ENCODE data around the gene ATP9B.

The ATP9B gene

DNA sequence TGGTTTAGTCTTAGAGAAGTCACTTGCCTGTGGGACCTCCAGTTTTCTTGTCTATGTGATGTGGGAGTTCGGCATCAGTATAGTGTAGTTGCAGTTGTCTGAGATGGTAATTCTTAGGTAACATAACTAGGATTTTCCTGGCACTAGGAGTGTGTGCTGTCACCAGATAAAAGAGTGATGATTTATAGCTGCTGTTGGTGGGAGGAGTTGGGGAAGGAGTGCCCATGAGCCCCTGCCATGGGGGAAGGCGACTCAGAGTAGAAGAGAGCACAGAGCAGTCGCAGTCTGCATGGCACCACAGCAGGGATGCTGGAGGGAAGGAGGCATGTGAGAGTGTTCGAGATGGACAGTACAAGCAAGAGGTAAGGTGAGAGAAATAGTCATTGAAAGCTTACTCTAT is 38.7 kb downstream of the ATP9B start:
- no peak for DNase-seq (ENCODE audit: low read depth)
- Histone ChIP-seq H3K27me3 (replicated peaks; ENCODE audit: control insufficient read depth, insufficient read depth, low read length) (no peaks in the 10 kb centered on the region), H3K9ac (ENCODE audit: low read length) (no peak overlapping the region)

GRCh38 chr18:79108549-79109215 is 39.5 kb downstream of the ATP9B start:
- Histone ChIP-seq H3K9me3 (ENCODE audit: control insufficient read depth, low read length) (no peaks in the 10 kb centered on the region), H3K36me3 (ENCODE audit: control insufficient read depth, insufficient read depth, low read length, severe bottlenecking) (no peaks in the 10 kb centered on the region), H3K27me3 (replicated peaks; ENCODE audit: control insufficient read depth, insufficient read depth, low read length) (no peaks in the 10 kb centered on the region), H3K4me3 (ENCODE audit: low read length) (peak overlapping the region; percentile 50), H3K9ac (ENCODE audit: low read length) (peak overlapping the region; percentile 7), H3K4me1 (ENCODE audit: control insufficient read depth, insufficient read depth, low read length) (peaks cover 28% of the 10 kb centered on the region)
- DNase-seq (ENCODE audit: low read depth): no peak

More for the DNA sequence above, 38.7 kb downstream of the ATP9B start:
- H3K9me3 ChIP-seq (ENCODE audit: control insufficient read depth, low read length): no peaks in the 10 kb centered on the region
- H3K4me1 ChIP-seq (ENCODE audit: control insufficient read depth, insufficient read depth, low read length): peaks cover 28% of the 10 kb centered on the region
- H3K36me3 ChIP-seq (ENCODE audit: control insufficient read depth, insufficient read depth, low read length, severe bottlenecking): no peaks in the 10 kb centered on the region
- H3K4me3 ChIP-seq (ENCODE audit: low read length): no peak overlapping the region

GRCh38 chr18:79111483-79111882 is 42.3 kb downstream of the ATP9B start:
- Histone ChIP-seq H3K9ac (ENCODE audit: low read length) (no peak overlapping the region), H3K4me3 (ENCODE audit: low read length) (no peak overlapping the region), H3K9me3 (ENCODE audit: control insufficient read depth, low read length) (no peaks in the 10 kb centered on the region), H3K4me1 (ENCODE audit: control insufficient read depth, insufficient read depth, low read length) (peaks cover 19% of the 10 kb centered on the region), H3K36me3 (ENCODE audit: control insufficient read depth, insufficient read depth, low read length, severe bottlenecking) (peaks cover 6% of the 10 kb centered on the region), H3K27me3 (replicated peaks; ENCODE audit: control insufficient read depth, insufficient read depth, low read length) (no peaks in the 10 kb centered on the region)
- DNase-seq (ENCODE audit: low read depth): no peak

DNA sequence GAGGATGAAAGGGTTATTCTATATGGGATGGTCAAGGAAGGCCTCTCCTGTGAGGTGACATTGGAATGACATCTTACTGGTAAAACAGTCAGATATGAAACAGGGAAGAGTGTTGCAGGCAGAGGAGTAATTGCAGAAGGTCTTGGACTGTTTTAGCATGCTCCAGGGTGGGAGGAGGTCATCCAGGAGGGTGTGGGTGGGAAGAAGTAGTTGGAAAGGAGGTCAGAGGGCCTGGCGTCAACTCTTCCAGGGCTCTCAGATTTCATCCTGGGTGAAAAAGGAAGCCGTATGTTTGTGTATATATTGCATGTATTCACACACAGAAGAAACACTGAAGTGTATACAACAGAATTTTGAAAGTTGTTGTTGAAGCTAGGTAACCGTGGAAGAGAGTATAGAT is 48.2 kb downstream of the ATP9B start:
- H3K9ac ChIP-seq (ENCODE audit: low read length): no peak overlapping the region
- H3K9me3 ChIP-seq (ENCODE audit: control insufficient read depth, low read length): no peaks in the 10 kb centered on the region

GRCh38 chr18:79117788-79118187 is 48.6 kb downstream of the ATP9B start:
- no peak for DNase-seq (ENCODE audit: low read depth)
- Histone ChIP-seq H3K27me3 (replicated peaks; ENCODE audit: control insufficient read depth, insufficient read depth, low read length) (no peaks in the 10 kb centered on the region), H3K36me3 (ENCODE audit: control insufficient read depth, insufficient read depth, low read length, severe bottlenecking) (peaks cover 6% of the 10 kb centered on the region), H3K9me3 (ENCODE audit: control insufficient read depth, low read length) (no peaks in the 10 kb centered on the region), H3K9ac (ENCODE audit: low read length) (no peak overlapping the region), H3K4me1 (ENCODE audit: control insufficient read depth, insufficient read depth, low read length) (peaks cover 24% of the 10 kb centered on the region), H3K4me3 (ENCODE audit: low read length) (peak overlapping the region; percentile 15)

More for the DNA sequence above, 48.2 kb downstream of the ATP9B start:
- peaks cover 6% of the 10 kb centered on the region for H3K36me3 ChIP-seq (ENCODE audit: control insufficient read depth, insufficient read depth, low read length, severe bottlenecking)
- peaks cover 24% of the 10 kb centered on the region for H3K4me1 ChIP-seq (ENCODE audit: control insufficient read depth, insufficient read depth, low read length)
- no peaks in the 10 kb centered on the region for H3K27me3 ChIP-seq (replicated peaks; ENCODE audit: control insufficient read depth, insufficient read depth, low read length)
- DNase-seq (ENCODE audit: low read depth): no peak
- peak overlapping the region; percentile 15 for H3K4me3 ChIP-seq (ENCODE audit: low read length)

GRCh38 chr18:79118797-79119196 is 49.6 kb downstream of the ATP9B start:
- Histone ChIP-seq H3K9me3 (ENCODE audit: control insufficient read depth, low read length) (no peaks in the 10 kb centered on the region), H3K36me3 (ENCODE audit: control insufficient read depth, insufficient read depth, low read length, severe bottlenecking) (peaks cover 6% of the 10 kb centered on the region), H3K9ac (ENCODE audit: low read length) (no peak overlapping the region), H3K4me1 (ENCODE audit: control insufficient read depth, insufficient read depth, low read length) (peaks cover 24% of the 10 kb centered on the region), H3K4me3 (ENCODE audit: low read length) (no peak overlapping the region), H3K27me3 (replicated peaks; ENCODE audit: control insufficient read depth, insufficient read depth, low read length) (no peaks in the 10 kb centered on the region)
- no peak for DNase-seq (ENCODE audit: low read depth)

GRCh38 chr18:79121746-79122474 is 52.7 kb downstream of the ATP9B start:
- Histone ChIP-seq H3K4me3 (ENCODE audit: low read length) (no peak overlapping the region), H3K9me3 (ENCODE audit: control insufficient read depth, low read length) (no peaks in the 10 kb centered on the region)

DNA sequence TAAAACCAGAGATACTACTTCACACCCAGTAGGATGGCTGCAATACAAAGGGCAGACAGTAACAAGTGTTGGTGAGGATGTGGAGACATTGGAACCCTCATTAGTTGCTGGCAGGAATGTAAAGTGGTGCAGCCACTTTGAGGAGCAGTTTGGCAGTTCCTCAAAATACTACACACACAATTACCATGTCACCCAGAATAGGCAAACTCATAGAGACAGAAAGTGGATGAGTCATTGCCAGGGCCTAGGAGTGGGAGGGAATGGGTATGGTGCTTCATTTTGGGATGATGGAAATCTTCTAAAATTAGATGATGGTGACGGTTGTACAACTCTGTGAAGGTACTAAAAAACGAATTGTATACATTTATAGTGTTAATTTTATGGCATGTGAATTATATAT is 54.8 kb downstream of the ATP9B start:
- Histone ChIP-seq H3K4me3 (ENCODE audit: low read length) (no peak overlapping the region), H3K9me3 (ENCODE audit: control insufficient read depth, low read length) (no peaks in the 10 kb centered on the region), H3K9ac (ENCODE audit: low read length) (no peak overlapping the region), H3K27me3 (replicated peaks; ENCODE audit: control insufficient read depth, insufficient read depth, low read length) (no peaks in the 10 kb centered on the region), H3K36me3 (ENCODE audit: control insufficient read depth, insufficient read depth, low read length, severe bottlenecking) (peaks cover 16% of the 10 kb centered on the region), H3K4me1 (ENCODE audit: control insufficient read depth, insufficient read depth, low read length) (peaks cover 11% of the 10 kb centered on the region)
- no peak for DNase-seq (ENCODE audit: low read depth)

More at GRCh38 chr18:79121746-79122474, 52.7 kb downstream of the ATP9B start:
- Histone ChIP-seq H3K4me1 (ENCODE audit: control insufficient read depth, insufficient read depth, low read length) (peaks cover 22% of the 10 kb centered on the region), H3K9ac (ENCODE audit: low read length) (no peak overlapping the region), H3K27me3 (replicated peaks; ENCODE audit: control insufficient read depth, insufficient read depth, low read length) (no peaks in the 10 kb centered on the region), H3K36me3 (ENCODE audit: control insufficient read depth, insufficient read depth, low read length, severe bottlenecking) (peaks cover 8% of the 10 kb centered on the region)
- DNase-seq (ENCODE audit: low read depth): peak; percentile 29

- Histone ChIP-seq H3K4me3 (ENCODE audit: low read length) (no peak overlapping the region), H3K9me3 (ENCODE audit: control insufficient read depth, low read length) (no peaks in the 10 kb centered on the region), H3K27me3 (replicated peaks; ENCODE audit: control insufficient read depth, insufficient read depth, low read length) (no peaks in the 10 kb centered on the region), H3K36me3 (ENCODE audit: control insufficient read depth, insufficient read depth, low read length, severe bottlenecking) (peaks cover 25% of the 10 kb centered on the region), H3K4me1 (ENCODE audit: control insufficient read depth, insufficient read depth, low read length) (peaks cover 12% of the 10 kb centered on the region), H3K9ac (ENCODE audit: low read length) (no peak overlapping the region)
- DNase-seq (ENCODE audit: low read depth): no peak
Measured at GRCh38 chr18:79129120-79129519, 59.9 kb downstream of the ATP9B start.

DNA sequence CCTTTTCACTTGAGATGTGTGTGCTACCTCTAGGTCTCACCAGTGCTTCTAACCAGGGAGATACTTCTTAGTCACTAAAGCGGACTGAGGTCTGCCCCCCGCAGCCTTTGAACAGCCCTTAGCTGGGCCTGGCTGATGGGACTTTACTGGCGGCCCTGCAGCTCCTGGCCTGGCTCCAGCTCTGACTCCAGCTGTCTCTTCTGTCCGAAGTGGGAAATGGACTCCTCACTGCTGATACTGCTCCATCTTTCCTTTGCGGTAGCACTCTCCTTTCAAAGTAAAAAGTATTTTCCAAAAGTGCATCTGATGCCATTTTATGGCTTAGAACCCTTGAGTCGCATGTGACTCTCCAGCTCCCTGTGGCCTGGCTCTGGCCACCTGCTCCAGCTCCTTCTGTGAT is 64.5 kb downstream of the ATP9B start:
- Histone ChIP-seq H3K9ac (ENCODE audit: low read length) (no peak overlapping the region), H3K4me1 (ENCODE audit: control insufficient read depth, insufficient read depth, low read length) (peaks cover 8% of the 10 kb centered on the region), H3K9me3 (ENCODE audit: control insufficient read depth, low read length) (no peaks in the 10 kb centered on the region), H3K36me3 (ENCODE audit: control insufficient read depth, insufficient read depth, low read length, severe bottlenecking) (peaks cover 13% of the 10 kb centered on the region), H3K27me3 (replicated peaks; ENCODE audit: control insufficient read depth, insufficient read depth, low read length) (no peaks in the 10 kb centered on the region), H3K4me3 (ENCODE audit: low read length) (no peak overlapping the region)
- DNase-seq (ENCODE audit: low read depth): no peak

DNA sequence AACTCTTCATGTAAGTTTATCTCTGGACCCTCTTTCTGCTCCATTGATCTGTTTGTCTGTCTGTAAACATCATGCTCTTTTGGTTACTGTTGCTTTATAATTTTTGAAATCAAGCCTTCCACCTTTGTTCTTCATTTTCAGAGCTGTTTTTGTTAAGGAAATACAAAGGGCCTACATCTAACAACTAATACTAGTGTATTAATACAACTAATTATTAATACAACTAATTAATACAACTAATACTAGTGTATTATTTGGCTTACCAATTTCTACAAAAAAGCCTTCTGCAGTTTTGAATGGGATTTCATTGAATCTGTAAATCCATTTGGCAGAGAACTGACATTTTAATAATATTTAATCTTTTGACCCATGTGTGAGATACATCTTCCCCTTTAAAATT is 66.7 kb downstream of the ATP9B start:
- Histone ChIP-seq H3K4me3 (ENCODE audit: low read length) (no peak overlapping the region), H3K27me3 (replicated peaks; ENCODE audit: control insufficient read depth, insufficient read depth, low read length) (no peaks in the 10 kb centered on the region), H3K4me1 (ENCODE audit: control insufficient read depth, insufficient read depth, low read length) (no peaks in the 10 kb centered on the region), H3K9ac (ENCODE audit: low read length) (no peak overlapping the region), H3K36me3 (ENCODE audit: control insufficient read depth, insufficient read depth, low read length, severe bottlenecking) (peaks cover 13% of the 10 kb centered on the region), H3K9me3 (ENCODE audit: control insufficient read depth, low read length) (no peaks in the 10 kb centered on the region)
- no peak for DNase-seq (ENCODE audit: low read depth)

Data from adipocyte (in vitro differentiated cells).